Fibroblast of the conjunctiva (primary cell): ENCODE results near the gene PPA1.
A peak's percentile ranks its signal among the peaks of the same experiment; 100 is the strongest.
"Not testable (repeated sequence)": the region's sequence is repeated elsewhere in the genome, so short reads cannot be mapped to it uniquely, and the experiment has no call there.

Source experiments
- DNase-seq: peaks from one replicate; pipeline ENCODE4 v3.0.0-alpha.2; 2010; ENCODE audit warnings: low read depth

PPA1 gene

GRCh38 chr10:70233109-70233938, at the start of gene PPA1:
PPA1 (minus strand) TSS chr10:70233429; CDS start chr10:70233327, 102 bp downstream.
- peak; percentile 91 for DNase-seq

- no peak for DNase-seq
Observed at GRCh38 chr10:70281609-70282008, 48.4 kb upstream of the PPA1 start.

- no peak for DNase-seq
Observed at GRCh38 chr10:70280099-70280498, 46.9 kb upstream of the PPA1 start.

- DNase-seq = no peak
Observed at GRCh38 chr10:70277396-70278030, 44.3 kb upstream of the PPA1 start.

- peak; percentile 32 for DNase-seq
Observed at GRCh38 chr10:70274643-70275042, 41.4 kb upstream of the PPA1 start.

- no peak for DNase-seq
Observed at GRCh38 chr10:70272925-70273316, 39.7 kb upstream of the PPA1 start.

GRCh38 chr10:70271996-70272924, 39.0 kb upstream of the PPA1 start:
- DNase-seq = no peak

- DNase-seq = no peak
Observed at GRCh38 chr10:70270952-70271351, 37.7 kb upstream of the PPA1 start.

- no peak for DNase-seq
Observed at GRCh38 chr10:70269741-70270140, 36.5 kb upstream of the PPA1 start.

- DNase-seq = no peak
Observed at GRCh38 chr10:70268376-70268775, 35.1 kb upstream of the PPA1 start.

- DNase-seq = peak; percentile 63
Observed at GRCh38 chr10:70267161-70267933, 34.1 kb upstream of the PPA1 start.

GRCh38 chr10:70266701-70267100, 33.5 kb upstream of the PPA1 start:
- no peak for DNase-seq

GRCh38 chr10:70266056-70266455, 32.8 kb upstream of the PPA1 start:
- no peak for DNase-seq

- DNase-seq = no peak
Observed at GRCh38 chr10:70265032-70265689, 31.9 kb upstream of the PPA1 start.

- no peak for DNase-seq
Observed at GRCh38 chr10:70260734-70261133, 27.5 kb upstream of the PPA1 start.

- DNase-seq = no peak
Observed at GRCh38 chr10:70260259-70260658, 27.0 kb upstream of the PPA1 start.

GRCh38 chr10:70258216-70258615, 25.0 kb upstream of the PPA1 start:
- no peak for DNase-seq

- DNase-seq = not testable (repeated sequence)
Observed at GRCh38 chr10:70257816-70258215, 24.6 kb upstream of the PPA1 start.

GRCh38 chr10:70256463-70256862, 23.2 kb upstream of the PPA1 start:
- no peak for DNase-seq

GRCh38 chr10:70255329-70256299, 22.4 kb upstream of the PPA1 start:
- no peak for DNase-seq
